Epithelial cell of proximal tubule (primary cell): Measurements from ENCODE around the gene FRMD1. TPM values are rescaled to one million over a fixed set of nuclear protein-coding genes. Genes with fewer than 3 reads are reported as not detected.

ENCODE experiments used
- DNase-seq: peaks from one replicate; pipeline ENCODE4 v3.0.0-alpha.2; 2011; ENCODE audit warnings: low read depth
- H3K4me3 ChIP-seq: 2 replicates; pipeline ENCODE4 v1.5.1; 2011; ENCODE audit warnings: low read depth, mild to moderate bottlenecking, low read length
- CTCF ChIP-seq: conservative IDR thresholded peaks from 2 replicates; pipeline ENCODE4 v1.5.1; 2012; ENCODE audit warnings: low read depth, mild to moderate bottlenecking, low read length
- total RNA-seq: library from RNA; depleted of rRNA; stranded (reverse); fragments of >200 nt; gene quantifications from 2 replicates; pipeline ENCODE4 v1.2.3, GENCODE V29; 2015

Gene FRMD1
- total RNA-seq, 1 donor from 2014 or later = not detected

- TF ChIP-seq CTCF = no peak
- no peak for DNase-seq
- H3K4me3 ChIP-seq = no peak overlapping the region
Measured at GRCh38 chr6:168049277-168049676, 29.7 kb downstream of the FRMD1 start.

GRCh38 chr6:168048724-168049025, 30.3 kb downstream of the FRMD1 start:
- no peak for DNase-seq
- no peak for TF ChIP-seq CTCF
- no peak overlapping the region for H3K4me3 ChIP-seq

- no peak overlapping the region for H3K4me3 ChIP-seq
- TF ChIP-seq CTCF = no peak
- no peak for DNase-seq
Measured at GRCh38 chr6:168047841-168048723, 30.9 kb downstream of the FRMD1 start.

- no peak overlapping the region for H3K4me3 ChIP-seq
- no peak for DNase-seq
- TF ChIP-seq CTCF = no peak
Measured at GRCh38 chr6:168046696-168047095, 32.3 kb downstream of the FRMD1 start.

GRCh38 chr6:168045706-168046620, 33.0 kb downstream of the FRMD1 start:
- TF ChIP-seq CTCF = no peak
- no peak overlapping the region for H3K4me3 ChIP-seq
- no peak for DNase-seq

- DNase-seq = no peak
- TF ChIP-seq CTCF = no peak
- H3K4me3 ChIP-seq = no peak overlapping the region
Measured at GRCh38 chr6:168045141-168045691, 33.8 kb downstream of the FRMD1 start.
